Ovary (tissue), 3 donors: ENCODE measurements around the gene HILPDA.

Experiments
- EP300 ChIP-seq: sonication (generic); formaldehyde crosslinking; IDR thresholded peaks from one replicate; pipeline ENCODE4 v1.6.1; 2017; ENCODE audit warnings: antibody characterized with exemption
- POLR2A ChIP-seq: fragments of 450-650 bp; IDR thresholded peaks from one replicate; pipeline ENCODE4 v1.6.1; 2017; ENCODE audit warnings: antibody characterized with exemption, mild to moderate bottlenecking, moderate library complexity
- TF ChIP-seq, protein P1 (sequence below), 3 donors: fragments of 450-650 bp in 2 of 3; fragments of 200-600 bp in 1 of 3; IDR thresholded peaks; one replicate each; pipeline versions ENCODE4 v1.5.1 to v1.8.0; 2016 to 2022; ENCODE audit warnings: antibody characterized with exemption in 3 of 3, mild to moderate bottlenecking in 1 of 3
- donor health status: DM: no; HTN: no; CAD: no.

DNA sequence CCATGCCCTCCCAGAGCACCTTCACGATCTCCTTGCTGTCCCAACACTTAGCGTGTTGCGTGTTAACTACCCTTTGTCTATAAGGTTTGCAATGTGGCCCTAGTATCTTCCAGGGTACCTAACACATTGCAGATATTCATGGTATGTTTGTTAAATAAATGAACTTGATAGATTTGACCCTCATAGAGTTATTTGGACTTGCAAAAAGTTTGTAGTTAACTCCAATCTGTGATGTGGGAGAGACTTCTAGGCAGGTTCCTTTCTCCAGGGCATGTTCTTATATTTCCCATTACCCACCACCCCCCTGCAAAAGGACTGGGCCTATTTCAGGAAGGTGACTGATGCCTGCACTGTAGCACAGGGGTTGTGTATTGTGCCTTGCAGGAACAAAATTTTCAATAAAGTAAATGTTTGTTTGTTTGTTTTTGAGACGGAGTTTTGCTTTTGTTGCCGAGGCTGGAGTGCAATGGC lies 612 bp downstream of the HILPDA start:
- TF ChIP-seq, protein P1, sequence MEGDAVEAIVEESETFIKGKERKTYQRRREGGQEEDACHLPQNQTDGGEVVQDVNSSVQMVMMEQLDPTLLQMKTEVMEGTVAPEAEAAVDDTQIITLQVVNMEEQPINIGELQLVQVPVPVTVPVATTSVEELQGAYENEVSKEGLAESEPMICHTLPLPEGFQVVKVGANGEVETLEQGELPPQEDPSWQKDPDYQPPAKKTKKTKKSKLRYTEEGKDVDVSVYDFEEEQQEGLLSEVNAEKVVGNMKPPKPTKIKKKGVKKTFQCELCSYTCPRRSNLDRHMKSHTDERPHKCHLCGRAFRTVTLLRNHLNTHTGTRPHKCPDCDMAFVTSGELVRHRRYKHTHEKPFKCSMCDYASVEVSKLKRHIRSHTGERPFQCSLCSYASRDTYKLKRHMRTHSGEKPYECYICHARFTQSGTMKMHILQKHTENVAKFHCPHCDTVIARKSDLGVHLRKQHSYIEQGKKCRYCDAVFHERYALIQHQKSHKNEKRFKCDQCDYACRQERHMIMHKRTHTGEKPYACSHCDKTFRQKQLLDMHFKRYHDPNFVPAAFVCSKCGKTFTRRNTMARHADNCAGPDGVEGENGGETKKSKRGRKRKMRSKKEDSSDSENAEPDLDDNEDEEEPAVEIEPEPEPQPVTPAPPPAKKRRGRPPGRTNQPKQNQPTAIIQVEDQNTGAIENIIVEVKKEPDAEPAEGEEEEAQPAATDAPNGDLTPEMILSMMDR (IDR thresholded peaks at IDR 0.05), result no peak
- no peak for TF ChIP-seq POLR2A
- no peak for TF ChIP-seq EP300
